GM12892 (cell line): ENCODE measurements around the gene TALDO1.
A peak's percentile ranks its signal among the peaks of the same experiment; 100 is the strongest.

ENCODE experiments used
- POLR2A ChIP-seq: IDR thresholded peaks from 2 replicates; pipeline ENCODE4 v1.6.1; 2011; ENCODE audit warnings: low read depth, low read length, control low read depth
- POLR2AphosphoS5 ChIP-seq: IDR thresholded peaks from 2 replicates; pipeline ENCODE4 v1.6.1; 2011; ENCODE audit warnings: low read depth, low read length, control low read depth
- TAF1 ChIP-seq: IDR thresholded peaks from 2 replicates; pipeline ENCODE4 v1.6.1; 2011; ENCODE audit warnings: low read depth, mild to moderate bottlenecking, control low read depth, low read length, borderline replicate concordance

- TF ChIP-seq POLR2AphosphoS5 (no peak; the same call in 1 of the 2 replicates), TAF1 (no peak), POLR2A (peak; percentile 35)
These were observed 19.1 kb downstream of the TALDO1 start for GRCh38 chr11:766106-766935.
